ENCODE results near the gene DIRAS1. TPM values are rescaled to one million over a fixed set of nuclear protein-coding genes. Genes with fewer than 3 reads are reported as not detected.

DIRAS1 gene
- total RNA-seq, 4 donors from 2014 or later: 0.62 to 2.5 (median 2.0) TPM; not detected in 1

GRCh38 chr19:2703077-2703437 is 18.1 kb downstream of the DIRAS1 start:
- intact Hi-C loops (cut with DNase I; ENCODE audit: low total_unique reads): loop anchor here (2.0 kb wide), 1 partner anchor 38 kb away; the partner anchor contains the start of gene SLC39A3
- no peak for ATAC-seq
- Histone ChIP-seq H3K27ac (no peak overlapping the region), H3K9me3 (no peaks in the 10 kb centered on the region), H3K27me3 (no peaks in the 10 kb centered on the region), H3K36me3 (no peaks in the 10 kb centered on the region), H3K4me3 (peak overlapping the region; percentile 15 to 59 (median 50)), H3K4me1 (peaks cover 3 to 9% of the 10 kb centered on the region in 2 donors)
- DNase-seq: no peak
- in situ Hi-C loops (cut with MboI; ENCODE audit: low sequenced_read_pairs in 4 of 4): no loop called here
- no peak for TF ChIP-seq POLR2A (IDR thresholded peaks at IDR 0.05)
- TF ChIP-seq CTCF (IDR thresholded peaks at IDR 0.05 in 4 of 5, conservative IDR thresholded peaks at IDR 0.05 in 1 of 5): no peak

DNA sequence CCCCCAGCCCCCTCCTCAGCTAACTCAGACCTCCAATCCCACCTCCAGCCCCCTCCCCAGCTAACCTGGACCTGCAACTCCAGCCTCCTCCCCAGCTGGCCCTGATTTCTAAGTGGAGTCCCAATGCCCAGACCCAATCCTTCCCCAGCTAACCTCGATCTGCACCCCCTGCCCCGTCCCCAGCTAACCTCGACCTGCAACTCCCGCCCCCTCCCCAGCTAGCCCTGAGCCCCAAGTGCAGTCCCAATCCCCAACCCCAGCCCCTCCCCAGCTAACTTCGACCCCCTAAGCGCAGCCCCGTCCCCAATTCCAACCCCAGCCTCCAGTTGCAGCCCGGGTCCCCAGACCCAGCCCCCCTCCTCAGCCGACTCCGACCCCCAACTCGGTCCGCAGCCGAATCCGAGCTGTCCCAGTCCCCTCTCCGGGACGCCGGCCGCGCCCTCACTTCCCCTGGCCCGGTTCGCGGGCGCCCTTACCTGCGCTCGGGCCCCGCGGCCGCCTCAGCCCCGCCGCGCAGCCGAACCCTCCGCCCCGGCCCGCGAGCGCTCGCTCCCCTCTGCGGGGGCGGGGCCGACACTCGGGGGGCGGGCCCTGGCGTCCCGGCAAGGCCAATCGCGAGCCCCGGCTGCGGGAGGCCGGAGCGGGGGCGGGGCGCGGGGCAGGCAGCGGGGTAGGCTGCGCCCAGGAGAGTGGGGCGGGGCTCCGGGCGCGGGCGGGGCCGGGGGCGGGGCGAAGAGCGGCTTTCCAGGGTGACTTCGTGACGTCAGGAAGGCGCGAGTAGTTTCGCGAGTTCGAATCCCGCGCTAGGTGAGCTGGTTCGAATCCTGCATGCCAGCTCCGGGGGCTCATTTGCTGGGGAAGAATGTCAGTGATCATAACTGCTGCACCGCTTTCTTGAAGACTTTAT is 18.7 kb downstream of the DIRAS1 start, which contains the start of gene GNG7:
GNG7 (minus strand) TSS at position 525 of the 907 bp plus-strand sequence. CDS start 182,006 bp downstream, outside the sequence.
- DNase-seq (peak; percentile 78 to 79), ATAC-seq (peak; percentile 93 to 94)
- no peak for TF ChIP-seq CTCF (IDR thresholded peaks at IDR 0.05 in 4 of 5, conservative IDR thresholded peaks at IDR 0.05 in 1 of 5)
- TF ChIP-seq POLR2A (IDR thresholded peaks at IDR 0.05): peak; percentile 51 to 70
- Histone ChIP-seq H3K9me3 (no peaks in the 10 kb centered on the region), H3K27me3 (no peaks in the 10 kb centered on the region), H3K36me3 (no peaks in the 10 kb centered on the region), H3K4me1 (peaks cover 3 to 9% of the 10 kb centered on the region in 2 donors), H3K27ac (peak within 1 kb of the TSS in 2 of 4 donors; percentile 43 to 52), H3K4me3 (peak within 1 kb of the TSS; percentile 43 to 62 (median 58))
- intact Hi-C loops (cut with DNase I; ENCODE audit: low total_unique reads): loop anchor here (2.0 kb wide), 1 partner anchor 38 kb away; the partner anchor contains the start of gene SLC39A3
- in situ Hi-C loops (cut with MboI; ENCODE audit: low sequenced_read_pairs in 4 of 4): no loop called here

DNA sequence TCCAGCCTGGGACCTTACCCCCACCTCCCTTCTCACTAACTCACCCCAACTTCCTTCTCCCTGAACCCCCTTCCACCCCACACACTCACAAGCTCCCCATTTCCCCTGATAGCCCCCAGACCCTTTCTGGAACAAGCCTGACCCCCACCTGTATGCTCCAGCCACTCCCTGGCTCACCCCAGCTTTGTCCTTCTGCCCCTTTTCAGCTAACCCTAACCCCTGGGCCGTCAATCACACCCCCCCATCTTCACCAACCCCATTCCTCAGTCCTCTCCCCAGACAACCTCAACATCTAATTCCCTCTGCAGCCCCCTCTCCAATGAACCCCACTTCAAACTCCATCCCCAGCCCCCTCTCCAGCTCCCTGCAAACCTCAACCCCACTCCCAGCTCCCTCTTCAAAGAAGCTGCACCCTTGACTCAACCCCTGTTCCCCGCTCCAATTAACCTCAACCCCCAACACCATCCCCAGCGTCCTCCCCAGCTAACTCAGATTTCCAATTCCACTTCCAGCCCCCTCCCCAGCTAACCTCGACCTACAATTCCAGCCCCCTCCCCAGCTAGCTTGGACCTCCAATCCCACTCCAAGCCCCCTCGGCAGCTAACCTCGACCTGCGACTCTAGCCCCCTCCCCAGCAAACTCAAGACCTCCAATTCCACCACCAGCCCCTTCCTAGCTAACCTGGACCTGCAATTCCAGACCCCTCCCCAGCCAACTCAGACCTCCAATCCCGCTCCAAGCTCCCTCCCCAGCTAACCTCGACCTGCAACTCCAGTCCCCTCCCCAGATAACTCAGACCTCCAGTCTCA is 19.6 kb downstream of the DIRAS1 start:
- H3K36me3 ChIP-seq: no peaks in the 10 kb centered on the region
- H3K9me3 ChIP-seq: no peaks in the 10 kb centered on the region
- intact Hi-C loops (cut with DNase I; ENCODE audit: low total_unique reads) (loop anchor here (2.0 kb wide), 1 partner anchor 39 kb away; the partner anchor contains the start of gene SLC39A3), in situ Hi-C loops (cut with MboI; ENCODE audit: low sequenced_read_pairs in 4 of 4) (no loop called here)
- no peaks in the 10 kb centered on the region for H3K27me3 ChIP-seq
- no peak for TF ChIP-seq POLR2A (IDR thresholded peaks at IDR 0.05)
- DNase-seq: no peak
- peak overlapping the region in 3 of 4 donors; percentile 57 to 62 (median 59) for H3K4me3 ChIP-seq
- H3K27ac ChIP-seq: no peak overlapping the region
- ATAC-seq: no peak
- peaks cover 3 to 9% of the 10 kb centered on the region in 2 donors for H3K4me1 ChIP-seq

DNA sequence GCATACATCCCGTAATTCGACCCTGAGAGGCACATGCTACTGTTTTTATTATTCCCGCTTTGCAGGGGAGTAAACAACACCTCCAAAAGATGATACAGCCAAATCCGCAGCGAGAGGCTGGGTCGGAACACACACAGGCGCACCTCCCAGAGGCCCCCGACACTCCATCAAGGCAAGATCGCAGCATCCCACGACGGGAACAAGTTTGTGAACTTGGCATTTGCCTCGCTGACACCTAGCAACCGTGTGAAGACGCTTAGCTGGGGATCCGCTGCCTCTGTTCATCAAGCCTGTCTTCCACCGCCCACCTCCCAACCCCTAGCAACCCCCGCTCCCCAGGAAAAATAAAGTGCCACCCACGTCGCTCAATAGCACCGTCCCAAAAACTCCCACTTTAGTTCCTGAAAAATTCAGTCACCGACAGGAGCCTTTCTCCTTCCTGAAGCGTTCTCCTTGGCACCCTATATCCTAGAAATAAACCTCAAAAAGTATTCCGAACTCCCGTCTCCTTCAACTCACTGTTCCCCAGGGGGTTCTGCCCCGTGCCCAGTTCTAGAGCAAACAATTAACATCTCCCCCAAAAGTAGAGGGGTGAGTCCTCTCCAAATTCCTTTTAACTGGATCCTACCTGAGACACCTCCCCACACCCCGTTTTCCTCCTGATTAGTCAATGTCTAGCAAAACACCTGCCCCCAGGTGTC is 20.4 kb downstream of the DIRAS1 start:
- H3K36me3 ChIP-seq: no peaks in the 10 kb centered on the region
- no peaks in the 10 kb centered on the region for H3K9me3 ChIP-seq
- in situ Hi-C loops (cut with MboI; ENCODE audit: low sequenced_read_pairs in 4 of 4): no loop called here
- H3K27me3 ChIP-seq: no peaks in the 10 kb centered on the region
- peaks cover 4 to 9% of the 10 kb centered on the region in 2 donors for H3K4me1 ChIP-seq
- DNase-seq (no peak), ATAC-seq (no peak)
- no peak overlapping the region for H3K4me3 ChIP-seq
- TF ChIP-seq POLR2A (IDR thresholded peaks at IDR 0.05) (no peak), CTCF (IDR thresholded peaks at IDR 0.05 in 4 of 5, conservative IDR thresholded peaks at IDR 0.05 in 1 of 5) (no peak)
- no peak overlapping the region for H3K27ac ChIP-seq
- intact Hi-C loops (cut with DNase I; ENCODE audit: low total_unique reads): no loop called here
